Suprapubic skin (tissue), 4 donors: ENCODE results near the gene TUBB2A.

Experiments
- EP300 ChIP-seq: sonication (generic); formaldehyde crosslinking; IDR thresholded peaks from one replicate; pipeline ENCODE4 v1.6.1; 2017; ENCODE audit warnings: antibody characterized with exemption
- POLR2A ChIP-seq, 2 donors: fragments of 450-650 bp; IDR thresholded peaks; one replicate each; pipeline ENCODE4 v1.6.1; 2017; ENCODE audit warnings: antibody characterized with exemption in 2 of 2, mild to moderate bottlenecking in 2 of 2, moderate library complexity in 2 of 2
- POLR2AphosphoS5 ChIP-seq, 3 donors: sonication (generic); formaldehyde crosslinking; IDR thresholded peaks; one replicate each; pipeline ENCODE4 v1.6.1; 2017; ENCODE audit warnings: antibody characterized with exemption in 3 of 3
- TF ChIP-seq, protein P1 (sequence below), 2 donors: fragments of 200-600 bp in 1 of 2; fragments of 450-650 bp in 1 of 2; sonication (generic) in 1 of 2; IDR thresholded peaks; one replicate each; pipeline ENCODE4 v1.5.1; 2016 to 2019; ENCODE audit warnings: antibody characterized with exemption in 2 of 2, mild to moderate bottlenecking in 1 of 2, moderate library complexity in 1 of 2

DNA sequence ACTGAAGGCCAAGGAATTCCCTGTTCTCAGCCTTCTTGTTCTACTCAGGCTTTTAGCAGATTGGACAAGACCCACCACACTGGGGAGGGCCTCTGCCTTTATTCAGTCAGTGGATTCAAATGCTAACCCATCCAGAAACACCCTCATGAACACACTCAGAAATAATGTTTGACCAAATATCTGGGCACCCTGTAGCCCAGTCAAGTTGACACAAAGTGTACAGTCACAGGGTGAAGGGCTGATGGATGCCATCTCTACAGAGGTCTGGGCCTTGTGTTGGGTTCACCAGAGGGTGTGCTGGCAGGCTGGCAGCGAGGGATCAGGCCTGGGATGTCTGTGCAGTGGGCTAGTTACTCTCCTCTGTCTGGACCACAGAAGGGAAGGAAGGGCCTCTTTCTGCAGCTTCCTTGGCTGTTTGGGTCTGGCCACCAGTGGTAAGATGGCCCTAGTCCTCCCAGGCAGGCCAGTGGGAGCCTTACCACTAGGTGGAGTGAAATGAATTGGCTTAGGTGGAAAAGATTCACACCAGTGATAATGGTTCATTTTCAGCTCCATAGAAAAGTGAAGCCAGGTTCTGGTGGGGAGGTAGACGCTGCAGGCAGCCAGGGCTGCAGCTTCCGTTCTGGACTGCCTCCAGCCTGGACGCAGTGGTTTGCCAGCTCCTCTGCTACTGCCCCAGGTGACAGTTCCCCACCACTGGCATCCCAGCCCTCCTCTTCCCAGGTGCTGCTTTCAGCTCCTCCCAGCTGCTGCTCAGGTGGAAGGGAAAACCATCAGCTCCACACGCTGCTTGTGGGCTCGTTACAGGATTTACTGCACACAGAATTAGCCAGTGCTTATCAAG is 9.2 kb downstream of the TUBB2A start:
- TF ChIP-seq, protein P1, sequence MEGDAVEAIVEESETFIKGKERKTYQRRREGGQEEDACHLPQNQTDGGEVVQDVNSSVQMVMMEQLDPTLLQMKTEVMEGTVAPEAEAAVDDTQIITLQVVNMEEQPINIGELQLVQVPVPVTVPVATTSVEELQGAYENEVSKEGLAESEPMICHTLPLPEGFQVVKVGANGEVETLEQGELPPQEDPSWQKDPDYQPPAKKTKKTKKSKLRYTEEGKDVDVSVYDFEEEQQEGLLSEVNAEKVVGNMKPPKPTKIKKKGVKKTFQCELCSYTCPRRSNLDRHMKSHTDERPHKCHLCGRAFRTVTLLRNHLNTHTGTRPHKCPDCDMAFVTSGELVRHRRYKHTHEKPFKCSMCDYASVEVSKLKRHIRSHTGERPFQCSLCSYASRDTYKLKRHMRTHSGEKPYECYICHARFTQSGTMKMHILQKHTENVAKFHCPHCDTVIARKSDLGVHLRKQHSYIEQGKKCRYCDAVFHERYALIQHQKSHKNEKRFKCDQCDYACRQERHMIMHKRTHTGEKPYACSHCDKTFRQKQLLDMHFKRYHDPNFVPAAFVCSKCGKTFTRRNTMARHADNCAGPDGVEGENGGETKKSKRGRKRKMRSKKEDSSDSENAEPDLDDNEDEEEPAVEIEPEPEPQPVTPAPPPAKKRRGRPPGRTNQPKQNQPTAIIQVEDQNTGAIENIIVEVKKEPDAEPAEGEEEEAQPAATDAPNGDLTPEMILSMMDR (IDR thresholded peaks at IDR 0.05): no peak
- TF ChIP-seq POLR2AphosphoS5 (IDR thresholded peaks at IDR 0.05) (no peak), POLR2A (IDR thresholded peaks at IDR 0.05) (no peak), EP300 (no peak)
